Tracheal epithelial cell (primary cell): Measurements from ENCODE around the gene ODR4. TPM values are rescaled to one million over a fixed set of nuclear protein-coding genes. Genes with fewer than 3 reads are reported as not detected.

Source experiments
- total RNA-seq: library from RNA; depleted of rRNA; stranded (reverse); fragments of >200 nt; gene quantifications from 2 replicates; pipeline ENCODE4 v1.2.1, GENCODE V29; 2014

The ODR4 gene
- total RNA-seq: 22.2 and 27.3 TPM in 2 replicates

DNA sequence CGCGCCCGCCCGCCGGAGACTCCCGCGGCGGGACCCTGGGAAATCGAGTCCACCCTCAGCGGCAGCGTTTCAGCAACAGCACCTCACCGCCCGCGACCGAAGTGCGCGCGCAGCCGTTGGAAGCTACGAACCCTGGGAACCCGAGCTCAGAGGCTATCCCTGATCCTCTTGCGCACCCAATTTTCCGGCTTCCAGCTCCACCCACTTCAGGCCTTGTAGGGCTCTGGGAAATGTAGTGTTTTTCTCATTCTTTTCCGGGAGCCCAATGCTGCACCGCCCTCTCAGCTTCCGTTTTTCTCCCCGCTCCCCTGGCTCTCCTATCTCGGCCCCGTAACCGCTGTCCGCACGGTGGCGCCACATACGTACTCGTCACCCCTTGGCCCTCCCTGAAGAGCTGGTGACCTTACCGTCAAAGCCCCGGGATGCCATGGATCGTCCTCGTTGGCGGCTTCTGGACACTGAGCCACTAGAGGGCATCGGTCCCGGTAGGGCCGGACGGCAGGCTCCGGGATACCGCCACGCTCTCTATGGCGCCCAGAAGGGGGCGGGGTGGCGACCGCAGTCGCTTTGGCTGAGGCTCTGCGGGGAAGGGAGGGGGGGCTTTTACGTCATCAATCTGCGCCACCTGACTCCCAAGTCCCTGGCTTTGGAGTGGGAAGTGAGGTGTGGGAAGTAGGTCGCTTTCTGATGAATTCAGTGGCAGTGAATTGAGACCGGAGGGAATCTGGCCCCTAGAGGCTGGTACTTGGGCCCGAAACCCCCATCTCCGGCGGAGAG is at the start of gene ODR4, which contains the start of gene TPR:
Gene ODR4 (plus strand): TSS at position 687 of the 777 bp plus-strand sequence. CDS start 3,948 bp downstream, outside the sequence.
Gene TPR (minus strand): TSS at position 102 of the 777 bp plus-strand sequence. CDS start 225 bp downstream, outside the sequence.

DNA sequence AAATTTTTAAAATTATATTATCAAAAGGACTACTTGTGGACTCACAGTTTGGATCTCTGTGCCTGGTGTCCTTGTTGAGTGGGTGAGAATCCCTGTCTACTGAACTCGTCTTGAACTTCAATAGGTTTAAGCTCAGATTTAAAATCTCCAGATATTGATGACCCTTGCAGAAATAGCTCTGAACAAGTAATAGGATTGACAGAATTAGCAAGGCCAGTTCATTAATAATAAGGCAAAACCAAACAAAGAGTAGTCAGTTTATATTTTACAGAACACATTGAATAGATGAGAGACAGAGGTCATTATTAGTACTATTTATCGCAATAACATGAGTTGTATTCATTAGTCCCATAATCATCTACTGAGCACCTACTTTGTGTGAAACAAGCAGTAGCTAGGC is 85.4 kb downstream of the ODR4 start, which contains the start of gene PDC:
Gene PDC (minus strand): TSS at position 101 of the 400 bp plus-strand sequence. CDS start 11,655 bp downstream, outside the sequence.

Other genes with a start within 250 kb of the ODR4 start
- gene PRG4, start 79.6 kb upstream of the ODR4 start, total RNA-seq: not detected in 2 replicates
- gene TPR, start 585 bp upstream of the ODR4 start, total RNA-seq: 43.4 and 62.9 TPM in 2 replicates
- not detected in 2 replicates for gene PDC, start 85.3 kb downstream of the ODR4 start, total RNA-seq